PFSK-1 (cell line): ENCODE results near the gene ANXA3.

Experiments
- POLR2AphosphoS5 ChIP-seq: IDR thresholded peaks from 2 replicates; pipeline ENCODE4 v1.6.1; 2012; ENCODE audit warnings: low read depth, mild to moderate bottlenecking, control low read depth, low read length, moderate library complexity
- TF ChIP-seq, protein P1 (sequence below), 2 experiments: IDR thresholded peaks; 2 replicates each; pipeline versions ENCODE4 v1.6.1 to v1.8.0; 2011 to 2012; ENCODE audit warnings: low read depth in 2 of 2, low read length in 2 of 2, control low read depth in 1 of 2, inconsistent platforms in 1 of 2, mild to moderate bottlenecking in 1 of 2, moderate library complexity in 1 of 2; ENCODE audit not compliant: insufficient read depth in 1 of 2

DNA sequence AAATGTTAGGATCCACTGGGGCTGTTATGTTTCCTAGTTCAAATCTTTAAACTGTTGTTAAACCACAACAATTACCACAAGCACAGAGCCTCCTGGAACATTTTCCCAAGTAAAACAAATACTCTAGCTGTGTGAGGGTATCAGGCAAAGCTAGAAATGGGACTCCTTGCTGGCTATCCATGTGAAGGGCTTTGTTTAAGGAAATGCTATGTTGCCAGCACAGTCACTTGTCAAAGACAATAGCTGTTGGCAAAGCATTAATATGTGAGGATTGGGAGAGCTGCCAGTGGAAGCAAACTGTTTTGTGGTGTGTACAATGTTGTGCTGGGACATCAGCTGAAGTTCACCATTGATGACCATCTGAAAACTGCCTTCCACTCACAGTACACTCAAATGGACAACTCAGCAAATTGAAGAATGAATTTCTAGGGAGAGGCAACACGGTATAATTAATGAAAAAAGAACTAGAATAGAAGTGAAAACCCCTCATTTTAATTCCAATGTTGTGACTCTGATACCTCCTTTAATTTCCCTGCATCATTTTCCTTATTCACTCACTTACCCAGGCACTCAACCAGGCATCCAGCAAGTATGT lies 100.8 kb downstream of the ANXA3 start:
- no peak for TF ChIP-seq POLR2AphosphoS5
- TF ChIP-seq, protein P1, sequence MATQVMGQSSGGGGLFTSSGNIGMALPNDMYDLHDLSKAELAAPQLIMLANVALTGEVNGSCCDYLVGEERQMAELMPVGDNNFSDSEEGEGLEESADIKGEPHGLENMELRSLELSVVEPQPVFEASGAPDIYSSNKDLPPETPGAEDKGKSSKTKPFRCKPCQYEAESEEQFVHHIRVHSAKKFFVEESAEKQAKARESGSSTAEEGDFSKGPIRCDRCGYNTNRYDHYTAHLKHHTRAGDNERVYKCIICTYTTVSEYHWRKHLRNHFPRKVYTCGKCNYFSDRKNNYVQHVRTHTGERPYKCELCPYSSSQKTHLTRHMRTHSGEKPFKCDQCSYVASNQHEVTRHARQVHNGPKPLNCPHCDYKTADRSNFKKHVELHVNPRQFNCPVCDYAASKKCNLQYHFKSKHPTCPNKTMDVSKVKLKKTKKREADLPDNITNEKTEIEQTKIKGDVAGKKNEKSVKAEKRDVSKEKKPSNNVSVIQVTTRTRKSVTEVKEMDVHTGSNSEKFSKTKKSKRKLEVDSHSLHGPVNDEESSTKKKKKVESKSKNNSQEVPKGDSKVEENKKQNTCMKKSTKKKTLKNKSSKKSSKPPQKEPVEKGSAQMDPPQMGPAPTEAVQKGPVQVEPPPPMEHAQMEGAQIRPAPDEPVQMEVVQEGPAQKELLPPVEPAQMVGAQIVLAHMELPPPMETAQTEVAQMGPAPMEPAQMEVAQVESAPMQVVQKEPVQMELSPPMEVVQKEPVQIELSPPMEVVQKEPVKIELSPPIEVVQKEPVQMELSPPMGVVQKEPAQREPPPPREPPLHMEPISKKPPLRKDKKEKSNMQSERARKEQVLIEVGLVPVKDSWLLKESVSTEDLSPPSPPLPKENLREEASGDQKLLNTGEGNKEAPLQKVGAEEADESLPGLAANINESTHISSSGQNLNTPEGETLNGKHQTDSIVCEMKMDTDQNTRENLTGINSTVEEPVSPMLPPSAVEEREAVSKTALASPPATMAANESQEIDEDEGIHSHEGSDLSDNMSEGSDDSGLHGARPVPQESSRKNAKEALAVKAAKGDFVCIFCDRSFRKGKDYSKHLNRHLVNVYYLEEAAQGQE (IDR thresholded peaks at IDR 0.05; ENCODE audit: insufficient read depth in 1 of 2, low read depth in 2 of 2, low read length in 2 of 2): no peak
